HCT116 (cell line): ENCODE results near the gene WASF2.
"Not testable (repeated sequence)": the region's sequence is repeated elsewhere in the genome, so short reads cannot be mapped to it uniquely, and the experiment has no call there.

Experiments used
- POLR2A ChIP-seq: IDR thresholded peaks from 2 replicates; pipeline ENCODE4 v1.7.0; 2011; ENCODE audit warnings: borderline replicate concordance; ENCODE audit not compliant: insufficient read depth, insufficient read length; ENCODE audit errors: extremely low read depth
- SP1 ChIP-seq: IDR thresholded peaks from 2 replicates; pipeline ENCODE4 v1.6.1; 2012; ENCODE audit warnings: low read depth
- TF ChIP-seq, protein P1 (sequence below), 3 experiments: fragments of 200-600 bp in 1 of 3; sonication (generic) in 1 of 3; IDR thresholded peaks in 2 of 3; conservative IDR thresholded peaks in 1 of 3; 2 replicates each; pipeline ENCODE4 v1.5.1; 2012 to 2017; ENCODE audit warnings: low read depth in 2 of 3, low read length in 2 of 3, antibody characterized with exemption in 1 of 3, borderline replicate concordance in 1 of 3, control low read depth in 1 of 3, mild to moderate bottlenecking in 1 of 3, mixed read lengths in 1 of 3, mixed run types in 1 of 3, moderate library complexity in 1 of 3; ENCODE audit not compliant: insufficient read depth in 1 of 3

DNA sequence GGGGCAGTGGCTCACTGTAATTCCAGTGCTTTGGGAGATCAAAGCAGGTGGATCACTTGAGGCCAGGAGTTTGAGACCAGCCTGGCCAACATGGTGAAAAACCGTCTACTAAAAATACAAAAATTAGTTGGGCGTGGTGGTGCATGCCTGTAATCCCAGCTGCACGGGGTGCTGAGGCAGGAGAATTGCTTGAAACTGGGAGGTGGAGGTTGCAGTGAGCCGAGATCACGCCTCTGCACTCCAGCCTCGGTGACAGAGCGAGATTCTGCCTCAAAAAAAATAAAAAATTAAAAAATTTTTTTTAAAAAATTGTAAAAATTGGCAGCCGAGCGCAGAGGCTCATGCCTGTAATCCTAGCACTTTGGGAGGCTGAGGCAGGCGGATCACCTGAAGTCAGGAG is 31.4 kb downstream of the WASF2 start:
- TF ChIP-seq POLR2A, SP1: not testable (repeated sequence)
- TF ChIP-seq, protein P1, sequence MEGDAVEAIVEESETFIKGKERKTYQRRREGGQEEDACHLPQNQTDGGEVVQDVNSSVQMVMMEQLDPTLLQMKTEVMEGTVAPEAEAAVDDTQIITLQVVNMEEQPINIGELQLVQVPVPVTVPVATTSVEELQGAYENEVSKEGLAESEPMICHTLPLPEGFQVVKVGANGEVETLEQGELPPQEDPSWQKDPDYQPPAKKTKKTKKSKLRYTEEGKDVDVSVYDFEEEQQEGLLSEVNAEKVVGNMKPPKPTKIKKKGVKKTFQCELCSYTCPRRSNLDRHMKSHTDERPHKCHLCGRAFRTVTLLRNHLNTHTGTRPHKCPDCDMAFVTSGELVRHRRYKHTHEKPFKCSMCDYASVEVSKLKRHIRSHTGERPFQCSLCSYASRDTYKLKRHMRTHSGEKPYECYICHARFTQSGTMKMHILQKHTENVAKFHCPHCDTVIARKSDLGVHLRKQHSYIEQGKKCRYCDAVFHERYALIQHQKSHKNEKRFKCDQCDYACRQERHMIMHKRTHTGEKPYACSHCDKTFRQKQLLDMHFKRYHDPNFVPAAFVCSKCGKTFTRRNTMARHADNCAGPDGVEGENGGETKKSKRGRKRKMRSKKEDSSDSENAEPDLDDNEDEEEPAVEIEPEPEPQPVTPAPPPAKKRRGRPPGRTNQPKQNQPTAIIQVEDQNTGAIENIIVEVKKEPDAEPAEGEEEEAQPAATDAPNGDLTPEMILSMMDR (IDR thresholded peaks at IDR 0.05 in 2 of 3, conservative IDR thresholded peaks at IDR 0.05 in 1 of 3; ENCODE audit: borderline replicate concordance in 1 of 3, insufficient read depth in 1 of 3, low read depth in 2 of 3, low read length in 2 of 3) = not testable (repeated sequence)
